OCI-LY3 (cell line): Measurements from ENCODE around the gene CCDC14.
A peak's percentile ranks its signal among the peaks of the same experiment; 100 is the strongest.
"Not testable (repeated sequence)": the region's sequence is repeated elsewhere in the genome, so short reads cannot be mapped to it uniquely, and the experiment has no call there.

Experiments used
- H2AFZ ChIP-seq: fragments of 200-600, 300-600 bp; shearing (Covaris generic); 2 replicates; pipeline ENCODE4 v1.6.0; 2014; ENCODE audit warnings: antibody characterized with exemption, low read depth, low read length
- H3K27ac ChIP-seq: fragments of 200-600, 300-600 bp; sonication (generic); 2 replicates; pipeline ENCODE4 v1.5.1; 2014; ENCODE audit warnings: mild to moderate bottlenecking, low read length, moderate library complexity, mixed read lengths
- H3K27me3 ChIP-seq: fragments of 200-600, 300-600 bp; sonication (generic); 2 replicates; pipeline ENCODE4 v1.6.1; 2014; ENCODE audit warnings: low read depth, low read length, mixed read lengths
- H3K36me3 ChIP-seq: fragments of 200-600, 300-600 bp; sonication (generic); replicated peaks from 2 replicates; pipeline ENCODE3; 2014; ENCODE audit warnings: low read depth, low read length, mixed read lengths
- H3K4me1 ChIP-seq: fragments of 300-600, 200-600 bp; sonication (generic); 2 replicates; pipeline ENCODE4 v1.6.1; 2014; ENCODE audit warnings: low read length, mixed read lengths
- H3K4me2 ChIP-seq: fragments of 200-600, 300-600 bp; sonication (generic); 2 replicates; pipeline ENCODE4 v1.6.1; 2014; ENCODE audit warnings: low read length, mixed read lengths
- H3K4me3 ChIP-seq: fragments of 300-600, 200-600 bp; sonication (generic); 2 replicates; pipeline ENCODE4 v1.5.1; 2014; ENCODE audit warnings: antibody characterized with exemption, mild to moderate bottlenecking, low read length, moderate library complexity
- H3K79me2 ChIP-seq: fragments of 300-600, 200-600 bp; shearing (Covaris generic); 2 replicates; pipeline ENCODE4 v1.6.1; 2014; ENCODE audit warnings: mild to moderate bottlenecking, low read length, mixed read lengths
- H3K9ac ChIP-seq: fragments of 300-600, 200-600 bp; shearing (Covaris generic); 2 replicates; pipeline ENCODE4 v1.6.0; 2014; ENCODE audit warnings: mild to moderate bottlenecking, low read length, moderate library complexity
- H3K9me3 ChIP-seq: fragments of 200-600, 300-600 bp; shearing (Covaris generic); 2 replicates; pipeline ENCODE4 v1.6.1; 2014; ENCODE audit warnings: low read length, mixed read lengths; ENCODE audit not compliant: insufficient read depth
- H4K20me1 ChIP-seq: fragments of 200-600, 300-600 bp; sonication (generic); 2 replicates; pipeline ENCODE4 v1.6.1; 2016; ENCODE audit warnings: low read length, mixed read lengths; ENCODE audit not compliant: insufficient read depth
- EZH2phosphoT487 ChIP-seq: fragments of 200-600 bp; shearing (Covaris generic); IDR thresholded peaks from 2 replicates; pipeline ENCODE4 v1.6.1; 2018; ENCODE audit warnings: antibody characterized with exemption, mixed run types, low read depth
- TF ChIP-seq, protein P1 (sequence below): fragments of 200-600, 300-600 bp; sonication (generic); IDR thresholded peaks from 2 replicates; pipeline ENCODE4 v1.5.1; 2014; ENCODE audit warnings: antibody characterized with exemption, low read length, low read depth

Gene CCDC14

DNA sequence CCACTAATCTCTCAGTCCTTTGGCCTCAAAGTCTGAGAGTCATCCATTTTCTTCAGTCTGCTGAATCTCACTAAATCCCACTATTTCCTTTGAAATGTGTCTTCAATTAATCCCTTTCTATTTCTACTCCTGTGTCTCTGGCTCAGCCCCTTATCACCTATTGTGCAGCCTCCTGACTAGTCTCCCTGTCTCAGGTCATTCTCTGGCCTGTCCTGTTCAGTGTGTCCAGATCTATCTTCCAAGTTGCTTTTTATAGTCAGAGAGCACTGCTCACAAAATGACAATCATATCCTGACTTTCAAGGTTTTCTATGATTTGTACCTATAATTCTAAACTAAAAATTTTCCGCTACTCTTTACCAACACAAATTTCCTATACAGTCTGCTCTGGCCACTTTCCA lies 23.3 kb upstream of the CCDC14 start:
- Histone ChIP-seq H3K4me1 (no peaks in the 10 kb centered on the region), H3K4me2 (no peak overlapping the region), H3K4me3 (no peak overlapping the region), H3K36me3 (no peaks in the 10 kb centered on the region), H3K27me3 (peaks cover 55% of the 10 kb centered on the region), H4K20me1 (no peaks in the 10 kb centered on the region), H2AFZ (no peak overlapping the region), H3K9ac (no peak overlapping the region), H3K9me3 (no peaks in the 10 kb centered on the region), H3K27ac (no peak overlapping the region), H3K79me2 (no peaks in the 10 kb centered on the region)
- TF ChIP-seq, protein P1, sequence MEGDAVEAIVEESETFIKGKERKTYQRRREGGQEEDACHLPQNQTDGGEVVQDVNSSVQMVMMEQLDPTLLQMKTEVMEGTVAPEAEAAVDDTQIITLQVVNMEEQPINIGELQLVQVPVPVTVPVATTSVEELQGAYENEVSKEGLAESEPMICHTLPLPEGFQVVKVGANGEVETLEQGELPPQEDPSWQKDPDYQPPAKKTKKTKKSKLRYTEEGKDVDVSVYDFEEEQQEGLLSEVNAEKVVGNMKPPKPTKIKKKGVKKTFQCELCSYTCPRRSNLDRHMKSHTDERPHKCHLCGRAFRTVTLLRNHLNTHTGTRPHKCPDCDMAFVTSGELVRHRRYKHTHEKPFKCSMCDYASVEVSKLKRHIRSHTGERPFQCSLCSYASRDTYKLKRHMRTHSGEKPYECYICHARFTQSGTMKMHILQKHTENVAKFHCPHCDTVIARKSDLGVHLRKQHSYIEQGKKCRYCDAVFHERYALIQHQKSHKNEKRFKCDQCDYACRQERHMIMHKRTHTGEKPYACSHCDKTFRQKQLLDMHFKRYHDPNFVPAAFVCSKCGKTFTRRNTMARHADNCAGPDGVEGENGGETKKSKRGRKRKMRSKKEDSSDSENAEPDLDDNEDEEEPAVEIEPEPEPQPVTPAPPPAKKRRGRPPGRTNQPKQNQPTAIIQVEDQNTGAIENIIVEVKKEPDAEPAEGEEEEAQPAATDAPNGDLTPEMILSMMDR = no peak
- no peak for TF ChIP-seq EZH2phosphoT487

DNA sequence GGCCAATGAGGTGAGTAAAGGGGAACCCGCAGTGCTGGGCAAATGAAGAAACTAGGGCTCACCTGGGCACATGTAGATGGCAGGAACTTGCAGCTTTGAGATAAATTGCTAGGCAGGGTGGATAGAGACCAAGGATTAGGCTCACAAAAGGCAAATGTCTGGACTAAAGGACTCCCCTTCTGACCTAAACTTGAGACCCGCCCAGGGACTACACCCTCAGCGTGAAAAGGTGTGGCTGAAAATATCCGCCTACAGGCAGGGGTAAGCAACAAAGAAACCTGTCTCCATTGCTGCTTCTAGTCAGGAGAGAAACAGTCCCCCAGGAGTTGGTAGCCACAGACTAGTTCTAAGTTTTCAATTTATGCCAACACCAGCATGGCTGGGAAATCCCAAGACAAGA lies 20.3 kb upstream of the CCDC14 start:
- H3K36me3 ChIP-seq, H3K4me3 ChIP-seq, H3K9me3 ChIP-seq, H3K79me2 ChIP-seq, H3K4me1 ChIP-seq, H4K20me1 ChIP-seq, H3K4me2 ChIP-seq, H3K27ac ChIP-seq, H2AFZ ChIP-seq, H3K9ac ChIP-seq: not testable (repeated sequence)
- H3K27me3 ChIP-seq = peaks cover 33% of the 10 kb centered on the region

DNA sequence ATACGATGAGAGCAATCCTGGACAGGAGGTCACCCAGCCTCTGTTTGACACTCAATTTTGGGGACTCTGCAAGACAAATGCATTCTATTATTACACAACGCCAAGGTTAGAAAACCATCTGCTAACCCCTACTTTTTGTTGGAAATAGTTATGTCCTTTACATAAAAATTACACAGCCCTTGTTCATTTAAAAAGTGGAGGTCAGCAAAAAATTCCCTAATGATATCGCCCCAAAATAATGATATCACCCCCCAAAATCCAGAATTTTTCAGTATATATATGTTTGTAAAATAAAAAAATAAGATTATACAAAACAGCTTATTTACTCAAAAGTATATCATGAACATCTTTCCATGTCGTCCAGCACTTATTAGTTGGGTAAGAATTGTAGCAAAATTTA lies 19.5 kb upstream of the CCDC14 start:
- no peaks in the 10 kb centered on the region for H4K20me1 ChIP-seq
- no peak overlapping the region for H3K4me3 ChIP-seq
- H3K79me2 ChIP-seq = no peaks in the 10 kb centered on the region
- no peak overlapping the region for H3K4me2 ChIP-seq
- peaks cover 33% of the 10 kb centered on the region for H3K27me3 ChIP-seq
- H3K4me1 ChIP-seq = no peaks in the 10 kb centered on the region
- H3K27ac ChIP-seq = no peak overlapping the region
- no peak overlapping the region for H2AFZ ChIP-seq
- no peaks in the 10 kb centered on the region for H3K9me3 ChIP-seq
- TF ChIP-seq EZH2phosphoT487 = no peak
- TF ChIP-seq, protein P1 = no peak
- H3K36me3 ChIP-seq = no peaks in the 10 kb centered on the region
- H3K9ac ChIP-seq = no peak overlapping the region

DNA sequence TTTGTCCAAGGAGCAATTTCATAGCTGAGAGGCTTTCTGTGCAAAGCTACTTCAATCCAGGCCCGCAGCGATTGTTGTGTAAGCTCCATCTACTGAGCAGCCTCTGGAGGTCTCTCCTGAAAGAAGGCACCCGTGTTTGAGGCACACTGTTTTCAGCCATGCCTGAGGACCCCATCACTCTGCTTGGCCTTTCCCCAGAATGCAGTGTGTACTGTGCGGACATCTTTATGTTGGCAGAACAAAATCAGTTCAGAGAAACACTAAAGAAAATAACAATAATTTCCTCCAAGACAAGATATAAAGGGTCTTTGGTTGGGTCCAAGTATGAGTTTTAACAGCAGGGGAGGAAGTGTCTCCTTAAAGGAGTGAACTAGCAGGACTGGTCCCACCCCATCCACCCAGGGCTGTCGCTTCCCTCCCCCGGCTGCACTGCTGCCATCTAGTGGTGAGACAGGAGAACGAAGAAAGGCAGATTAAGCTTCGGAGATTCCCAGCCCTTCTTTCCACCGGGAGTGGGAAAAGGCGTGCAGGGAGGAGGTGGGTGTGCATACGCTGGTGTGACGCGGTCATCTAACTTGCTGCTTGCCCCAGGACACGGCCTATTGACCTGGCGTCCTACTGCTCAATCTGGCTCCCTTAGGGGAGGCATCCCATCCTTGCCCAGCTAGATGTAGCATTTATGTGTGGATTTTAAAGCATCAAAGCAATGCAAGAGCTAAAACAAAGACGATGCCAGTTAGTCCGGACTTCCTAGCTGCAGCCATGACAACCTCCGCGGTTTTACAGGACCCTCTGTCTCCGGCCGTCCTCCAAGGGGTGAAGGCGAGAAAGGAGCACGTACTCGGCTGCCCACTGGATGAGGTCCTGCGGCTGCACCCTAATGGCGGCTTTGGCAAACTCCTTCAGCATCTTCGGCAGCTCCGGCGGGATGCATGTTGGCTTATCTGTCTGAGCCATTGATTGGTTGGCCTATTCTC lies 18.8 kb upstream of the CCDC14 start:
- H3K4me1 ChIP-seq, H3K79me2 ChIP-seq, H3K27ac ChIP-seq, H2AFZ ChIP-seq, H4K20me1 ChIP-seq, H3K36me3 ChIP-seq, H3K9me3 ChIP-seq, H3K4me3 ChIP-seq, H3K9ac ChIP-seq: not testable (repeated sequence)
- peaks cover 33% of the 10 kb centered on the region for H3K27me3 ChIP-seq
- H3K4me2 ChIP-seq = peak overlapping the region; percentile 44
- TF ChIP-seq, protein P1 = peak; percentile 53

DNA sequence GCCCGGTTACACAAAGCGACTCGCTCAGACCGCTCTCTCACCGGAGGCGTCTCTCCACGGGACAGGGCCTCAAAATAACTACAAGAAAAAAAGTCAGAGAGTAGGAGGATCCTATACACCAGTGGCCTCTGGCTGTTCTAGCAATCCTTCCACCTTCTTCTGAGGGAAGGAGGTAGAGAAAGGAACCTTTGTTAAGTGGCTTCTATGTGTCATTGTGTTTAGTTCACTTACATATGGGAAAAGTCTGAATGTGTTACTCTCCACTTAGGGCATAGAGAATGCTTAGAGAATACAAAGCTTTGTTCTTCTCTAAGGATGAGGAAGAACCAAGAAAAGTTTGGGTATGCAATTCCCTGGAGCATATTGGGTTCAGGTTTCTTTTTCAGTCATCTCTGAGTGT lies 15.9 kb upstream of the CCDC14 start:
- not testable (repeated sequence) for H3K27ac ChIP-seq, H4K20me1 ChIP-seq, H3K9me3 ChIP-seq, H3K4me1 ChIP-seq, H3K4me3 ChIP-seq, H2AFZ ChIP-seq, H3K36me3 ChIP-seq, H3K4me2 ChIP-seq, H3K9ac ChIP-seq, H3K79me2 ChIP-seq
- H3K27me3 ChIP-seq = peaks cover 13% of the 10 kb centered on the region; the same call in 1 of the 2 replicates

DNA sequence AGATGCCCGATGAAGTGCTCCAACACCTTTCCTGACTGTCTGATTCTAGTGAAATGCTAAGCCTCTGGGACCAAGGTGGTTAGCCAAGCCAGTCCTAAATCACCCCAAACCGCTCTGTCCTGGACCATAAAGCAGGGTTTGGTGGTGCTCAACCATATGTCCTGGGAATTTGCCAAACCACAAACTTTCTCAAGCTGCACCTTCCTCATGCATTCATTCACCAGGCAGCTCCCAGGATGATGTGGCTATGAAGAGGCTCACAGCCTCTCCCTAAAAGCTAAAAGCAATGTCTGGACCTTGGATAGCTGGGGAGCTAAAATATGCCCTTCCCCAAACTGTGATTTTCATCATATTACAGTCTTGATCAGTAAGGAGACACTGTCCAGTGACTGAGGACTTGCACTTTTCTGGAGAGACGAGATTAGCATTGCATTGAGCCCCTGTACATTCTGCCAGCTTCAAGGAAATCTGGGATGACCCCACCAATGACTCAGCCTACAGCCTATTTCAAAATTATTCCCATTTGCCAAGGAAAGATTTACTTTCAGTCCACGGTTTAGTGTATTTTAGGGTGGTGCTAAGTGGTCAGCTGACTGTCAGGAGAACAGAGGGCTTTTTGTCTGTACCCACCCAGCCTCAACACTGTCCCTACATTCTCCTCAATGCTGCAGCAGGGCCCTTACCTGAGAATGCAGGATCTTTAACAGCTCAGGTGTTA lies 15.3 kb upstream of the CCDC14 start:
- not testable (repeated sequence) for H3K79me2 ChIP-seq, H3K9me3 ChIP-seq, H3K4me1 ChIP-seq, H3K4me3 ChIP-seq, H4K20me1 ChIP-seq, H2AFZ ChIP-seq, H3K27ac ChIP-seq, H3K36me3 ChIP-seq, H3K9ac ChIP-seq, H3K4me2 ChIP-seq
- H3K27me3 ChIP-seq = peaks cover 11% of the 10 kb centered on the region; the same call in 1 of the 2 replicates

DNA sequence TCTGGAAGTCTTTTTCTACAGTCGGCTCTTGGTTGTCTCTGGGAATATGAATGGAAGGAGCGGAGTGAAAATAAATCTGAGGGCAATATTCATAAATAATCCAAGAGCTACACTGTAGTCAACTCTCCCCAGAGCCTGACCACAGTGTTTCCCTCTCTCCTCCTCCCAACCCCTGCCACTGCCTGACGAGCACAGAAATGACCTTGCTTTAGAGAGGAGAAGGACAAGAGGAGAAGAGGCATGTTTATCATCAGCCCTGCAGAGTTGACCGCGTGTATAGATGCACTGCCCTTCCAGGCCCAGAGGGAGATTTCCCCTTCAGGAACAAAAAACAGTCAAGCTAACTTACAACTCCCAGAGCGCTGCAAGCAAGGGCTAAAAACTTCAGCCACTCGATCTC lies 14.0 kb upstream of the CCDC14 start:
- not testable (repeated sequence) for H3K4me1 ChIP-seq, H3K27me3 ChIP-seq, H4K20me1 ChIP-seq, H3K79me2 ChIP-seq, H3K9ac ChIP-seq, H3K36me3 ChIP-seq, H2AFZ ChIP-seq, H3K9me3 ChIP-seq, H3K27ac ChIP-seq, H3K4me3 ChIP-seq, H3K4me2 ChIP-seq
